ENCODE data around the gene PKP3.

DNA sequence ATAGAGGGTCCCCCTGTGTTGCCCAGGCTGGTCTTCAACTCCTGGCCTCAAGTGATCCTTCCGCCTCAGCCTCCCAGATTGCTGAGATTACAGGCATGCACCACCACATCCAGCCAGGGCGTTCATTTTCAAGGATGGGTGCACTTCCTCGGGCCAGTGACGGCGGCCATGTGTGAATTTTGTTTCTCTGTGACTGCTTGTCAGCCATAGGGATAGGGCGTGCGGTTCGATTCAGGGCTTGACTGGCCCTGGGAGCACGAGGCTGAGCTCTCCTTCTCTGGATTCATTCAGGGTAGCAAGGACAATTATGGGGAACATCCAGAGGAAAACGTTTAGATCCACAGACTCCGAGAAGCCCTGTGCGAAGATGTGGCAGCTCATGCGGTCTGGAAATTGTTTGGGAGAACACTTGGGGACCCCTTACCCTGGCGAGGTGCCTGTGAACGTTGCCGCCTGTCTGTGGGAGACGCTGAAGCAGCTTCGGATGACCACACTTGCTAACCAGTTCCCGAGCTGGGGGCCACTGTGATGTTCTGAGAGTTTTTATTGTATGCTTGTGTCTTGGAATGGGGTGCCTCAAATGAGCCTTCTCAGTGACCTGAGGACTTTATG is 59.0 kb downstream of the PKP3 start:
- TF ChIP-seq ESRRG (CRISPR knock-in tag; IDR thresholded peaks at IDR 0.05): no peak
- TF ChIP-seq, protein P1, sequence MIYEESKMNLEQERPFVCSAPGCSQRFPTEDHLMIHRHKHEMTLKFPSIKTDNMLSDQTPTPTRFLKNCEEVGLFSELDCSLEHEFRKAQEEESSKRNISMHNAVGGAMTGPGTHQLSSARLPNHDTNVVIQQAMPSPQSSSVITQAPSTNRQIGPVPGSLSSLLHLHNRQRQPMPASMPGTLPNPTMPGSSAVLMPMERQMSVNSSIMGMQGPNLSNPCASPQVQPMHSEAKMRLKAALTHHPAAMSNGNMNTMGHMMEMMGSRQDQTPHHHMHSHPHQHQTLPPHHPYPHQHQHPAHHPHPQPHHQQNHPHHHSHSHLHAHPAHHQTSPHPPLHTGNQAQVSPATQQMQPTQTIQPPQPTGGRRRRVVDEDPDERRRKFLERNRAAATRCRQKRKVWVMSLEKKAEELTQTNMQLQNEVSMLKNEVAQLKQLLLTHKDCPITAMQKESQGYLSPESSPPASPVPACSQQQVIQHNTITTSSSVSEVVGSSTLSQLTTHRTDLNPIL (CRISPR knock-in tag; IDR thresholded peaks at IDR 0.05; ENCODE audit: low read depth): no peak
- no peak for TF ChIP-seq ZNF70 (CRISPR knock-in tag; IDR thresholded peaks at IDR 0.05)
- TF ChIP-seq, protein P2, sequence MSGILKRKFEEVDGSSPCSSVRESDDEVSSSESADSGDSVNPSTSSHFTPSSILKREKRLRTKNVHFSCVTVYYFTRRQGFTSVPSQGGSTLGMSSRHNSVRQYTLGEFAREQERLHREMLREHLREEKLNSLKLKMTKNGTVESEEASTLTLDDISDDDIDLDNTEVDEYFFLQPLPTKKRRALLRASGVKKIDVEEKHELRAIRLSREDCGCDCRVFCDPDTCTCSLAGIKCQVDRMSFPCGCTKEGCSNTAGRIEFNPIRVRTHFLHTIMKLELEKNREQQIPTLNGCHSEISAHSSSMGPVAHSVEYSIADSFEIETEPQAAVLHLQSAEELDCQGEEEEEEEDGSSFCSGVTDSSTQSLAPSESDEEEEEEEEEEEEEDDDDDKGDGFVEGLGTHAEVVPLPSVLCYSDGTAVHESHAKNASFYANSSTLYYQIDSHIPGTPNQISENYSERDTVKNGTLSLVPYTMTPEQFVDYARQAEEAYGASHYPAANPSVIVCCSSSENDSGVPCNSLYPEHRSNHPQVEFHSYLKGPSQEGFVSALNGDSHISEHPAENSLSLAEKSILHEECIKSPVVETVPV (CRISPR knock-in tag; IDR thresholded peaks at IDR 0.05): no peak
- TF ChIP-seq, protein P3, sequence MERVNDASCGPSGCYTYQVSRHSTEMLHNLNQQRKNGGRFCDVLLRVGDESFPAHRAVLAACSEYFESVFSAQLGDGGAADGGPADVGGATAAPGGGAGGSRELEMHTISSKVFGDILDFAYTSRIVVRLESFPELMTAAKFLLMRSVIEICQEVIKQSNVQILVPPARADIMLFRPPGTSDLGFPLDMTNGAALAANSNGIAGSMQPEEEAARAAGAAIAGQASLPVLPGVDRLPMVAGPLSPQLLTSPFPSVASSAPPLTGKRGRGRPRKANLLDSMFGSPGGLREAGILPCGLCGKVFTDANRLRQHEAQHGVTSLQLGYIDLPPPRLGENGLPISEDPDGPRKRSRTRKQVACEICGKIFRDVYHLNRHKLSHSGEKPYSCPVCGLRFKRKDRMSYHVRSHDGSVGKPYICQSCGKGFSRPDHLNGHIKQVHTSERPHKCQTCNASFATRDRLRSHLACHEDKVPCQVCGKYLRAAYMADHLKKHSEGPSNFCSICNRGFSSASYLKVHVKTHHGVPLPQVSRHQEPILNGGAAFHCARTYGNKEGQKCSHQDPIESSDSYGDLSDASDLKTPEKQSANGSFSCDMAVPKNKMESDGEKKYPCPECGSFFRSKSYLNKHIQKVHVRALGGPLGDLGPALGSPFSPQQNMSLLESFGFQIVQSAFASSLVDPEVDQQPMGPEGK (CRISPR knock-in tag; IDR thresholded peaks at IDR 0.05; ENCODE audit: borderline replicate concordance): no peak

Data from SK-N-SH treated with all-trans-retinoic acid at 6 μM for 48 hours (cell line).